ENCODE measurements around the gene TAS2R41.
A peak's percentile ranks its signal among the peaks of the same experiment; 100 is the strongest.
"Not testable (repeated sequence)": the region's sequence is repeated elsewhere in the genome, so short reads cannot be mapped to it uniquely, and the experiment has no call there.

The TAS2R41 gene

DNA sequence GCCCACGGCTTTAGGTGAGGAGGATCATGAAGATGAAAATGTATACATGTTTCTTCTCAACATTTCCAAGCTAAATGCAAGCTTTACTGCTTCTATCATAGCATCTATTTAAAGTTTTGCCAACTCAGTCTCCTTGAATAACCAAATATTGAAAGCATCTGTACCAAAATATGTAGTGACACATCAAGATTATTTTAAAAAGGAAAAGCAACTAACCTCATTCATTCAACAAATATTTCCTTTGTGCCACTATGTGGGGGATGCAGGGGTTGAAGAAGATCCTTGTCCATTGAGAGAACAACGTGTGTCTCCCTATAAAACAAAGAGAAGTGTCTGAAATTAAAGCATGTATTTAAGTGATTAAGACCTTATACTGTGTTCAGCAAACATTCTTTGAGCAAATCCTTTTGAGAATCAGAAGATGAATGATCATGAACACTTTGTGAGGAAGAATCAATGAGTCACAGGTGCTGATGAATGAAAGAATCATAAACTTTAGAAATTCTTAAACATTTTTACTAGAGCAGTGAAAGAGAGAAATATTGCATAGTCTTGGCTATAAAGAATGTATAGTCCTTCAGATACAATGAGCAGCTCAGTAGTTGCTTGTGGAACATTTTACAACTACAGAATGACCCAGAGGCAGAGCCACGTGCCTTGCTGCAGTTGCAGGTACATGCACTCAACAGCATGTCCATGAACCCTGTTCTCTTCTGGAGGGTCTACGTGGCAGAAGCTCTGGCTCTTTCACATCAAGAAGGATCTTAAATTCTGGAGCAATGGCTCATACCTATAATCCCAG, 20.5 kb upstream of the TAS2R41 start:
- DNase-seq = no peak

DNA sequence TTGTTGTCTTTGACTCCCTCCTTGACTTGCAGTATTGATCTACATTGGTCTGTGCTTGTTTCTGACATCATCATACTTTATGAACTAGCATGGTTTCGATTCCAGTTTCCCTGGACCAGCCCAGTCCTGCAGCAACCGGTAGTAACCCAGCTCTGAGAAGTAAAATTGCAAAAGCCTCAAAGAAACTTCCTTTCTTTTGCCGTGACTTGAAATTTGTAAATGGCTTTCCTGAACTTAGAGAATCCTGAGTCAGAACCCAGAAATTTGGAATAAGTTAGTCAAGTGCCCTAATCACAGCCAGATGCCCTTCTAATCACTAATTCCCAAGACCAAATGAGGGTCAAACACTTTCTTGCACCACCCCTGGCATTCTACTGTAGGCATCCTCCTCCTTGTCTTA, 19.4 kb upstream of the TAS2R41 start:
- DNase-seq = no peak

DNA sequence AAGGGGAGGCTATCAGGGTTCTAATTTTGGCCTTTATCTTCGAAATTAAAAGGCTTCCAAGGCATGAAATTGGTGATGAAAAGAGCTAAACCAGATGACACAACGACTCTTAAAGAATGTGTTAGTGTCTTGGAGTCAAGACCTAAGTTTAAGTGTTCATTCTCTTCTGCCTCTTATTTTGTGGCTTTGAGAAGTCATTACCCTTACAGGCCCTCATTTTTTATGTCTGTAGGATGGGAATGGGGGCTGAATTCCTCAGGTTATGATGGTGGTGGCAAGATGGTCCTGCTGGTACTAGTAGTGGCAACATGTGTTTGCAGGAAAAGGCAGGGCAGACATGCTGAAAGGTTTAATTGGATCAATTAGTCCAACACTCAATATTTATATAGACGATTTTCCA, 19.0 kb upstream of the TAS2R41 start:
- no peak for DNase-seq

DNA sequence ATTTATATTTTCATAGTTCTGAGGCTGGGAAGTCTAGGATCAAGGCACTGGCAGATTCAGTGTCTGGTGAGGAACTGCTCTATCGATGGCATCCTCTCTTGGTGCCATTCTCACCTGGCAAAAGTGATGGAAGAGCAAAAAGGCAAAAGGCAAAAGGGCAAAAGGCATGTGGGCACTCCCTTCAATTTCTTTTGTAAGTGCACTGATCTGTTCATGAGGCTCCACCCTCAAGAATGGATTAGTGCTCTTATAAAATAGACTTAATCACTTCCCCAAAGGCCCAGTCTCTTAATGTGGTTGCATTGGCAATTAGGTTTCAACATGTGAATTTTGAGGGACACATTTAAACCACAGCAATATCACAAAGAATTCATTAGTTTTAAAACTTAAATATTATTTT, 18.3 kb upstream of the TAS2R41 start:
- DNase-seq = no peak

DNA sequence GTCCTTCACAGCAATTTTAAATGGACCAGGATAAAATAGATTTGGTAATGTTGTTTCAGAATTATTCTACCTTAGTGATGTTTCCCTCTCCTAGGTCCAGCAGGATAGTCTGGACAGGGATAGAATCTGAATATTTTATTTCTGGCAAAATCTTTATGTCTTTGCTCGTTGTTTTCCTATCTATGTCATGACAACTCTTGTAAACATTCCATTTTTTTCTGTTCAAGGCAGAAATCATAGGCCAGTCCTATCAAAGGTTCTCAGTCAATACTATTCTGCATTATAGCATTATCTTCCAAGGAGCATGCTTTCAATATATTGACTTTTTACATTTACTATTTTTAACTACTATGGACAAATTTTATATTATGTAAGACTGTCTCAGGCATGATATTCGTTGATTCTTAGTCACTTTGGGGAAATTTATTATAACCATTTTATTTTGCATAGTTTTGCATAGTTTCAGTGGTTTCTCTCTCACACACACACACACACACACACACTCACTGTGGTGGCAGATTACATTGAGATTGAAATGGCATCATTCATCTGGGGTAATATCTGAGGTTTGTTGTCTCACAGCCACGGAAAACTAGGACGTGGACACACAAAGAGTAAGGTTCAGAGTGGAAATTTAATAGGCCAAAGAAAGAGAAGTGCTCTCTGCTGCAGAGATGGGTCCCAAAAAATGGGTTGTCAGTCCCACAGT, 17.2 kb upstream of the TAS2R41 start:
- no peak for DNase-seq

DNA sequence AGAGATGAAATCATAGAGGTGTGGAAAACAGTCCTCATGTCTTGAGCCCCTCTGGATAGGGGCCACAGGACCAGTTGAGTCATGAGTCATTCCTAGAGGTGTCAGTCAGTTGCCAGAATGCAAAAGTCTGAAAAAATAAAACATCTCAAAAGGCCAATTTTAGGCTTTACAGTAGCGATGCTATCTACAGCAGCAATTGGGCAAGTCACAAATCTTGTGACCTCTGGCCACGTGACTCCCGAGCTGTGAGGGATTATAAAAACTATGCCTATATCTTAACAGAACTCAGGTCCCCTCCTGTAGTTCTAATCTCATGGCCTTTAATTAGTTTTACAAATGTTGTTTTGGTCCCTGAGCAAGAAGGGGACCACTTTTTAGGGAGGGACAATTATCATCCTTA, 15.6 kb upstream of the TAS2R41 start:
- no peak for DNase-seq

DNA sequence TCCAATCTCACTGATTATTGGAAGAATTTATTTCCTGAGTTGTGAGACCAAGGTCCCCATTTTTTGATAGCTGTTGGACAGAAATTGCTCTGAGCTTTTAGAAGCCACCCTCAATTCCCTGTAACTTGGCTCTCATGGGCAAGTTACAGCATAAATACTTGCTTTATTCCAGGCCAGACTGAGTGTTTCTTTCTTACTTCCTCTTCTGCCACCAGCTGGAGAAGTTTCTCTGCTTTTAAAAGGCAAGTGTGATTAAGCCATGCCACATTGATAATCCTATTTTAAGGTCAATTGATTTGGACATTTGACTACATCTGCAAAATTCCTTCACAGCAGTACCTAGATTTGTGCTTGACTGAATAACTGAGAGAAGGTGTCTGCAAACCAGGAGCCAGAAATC, 14.1 kb upstream of the TAS2R41 start:
- DNase-seq = peak; percentile 7

DNA sequence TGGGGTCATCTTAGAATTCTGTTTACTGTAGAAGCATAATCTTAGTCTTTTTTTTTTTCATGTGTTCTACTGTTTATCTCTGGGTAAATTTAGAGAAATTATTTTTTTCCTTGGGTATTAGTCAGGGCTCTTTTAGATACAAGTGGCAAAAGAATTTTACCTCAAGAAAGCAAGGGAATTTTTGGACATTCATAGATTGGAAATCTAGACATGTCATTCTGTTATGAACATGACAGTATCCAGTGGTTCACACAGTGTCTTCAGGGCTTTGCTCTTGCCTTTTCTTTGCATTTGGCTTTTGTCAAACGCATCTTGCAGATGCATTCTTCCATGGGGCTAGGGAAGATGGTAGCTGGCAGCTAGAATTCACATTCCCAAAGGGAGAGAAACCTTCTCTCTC, 13.7 kb upstream of the TAS2R41 start:
- DNase-seq = no peak

DNA sequence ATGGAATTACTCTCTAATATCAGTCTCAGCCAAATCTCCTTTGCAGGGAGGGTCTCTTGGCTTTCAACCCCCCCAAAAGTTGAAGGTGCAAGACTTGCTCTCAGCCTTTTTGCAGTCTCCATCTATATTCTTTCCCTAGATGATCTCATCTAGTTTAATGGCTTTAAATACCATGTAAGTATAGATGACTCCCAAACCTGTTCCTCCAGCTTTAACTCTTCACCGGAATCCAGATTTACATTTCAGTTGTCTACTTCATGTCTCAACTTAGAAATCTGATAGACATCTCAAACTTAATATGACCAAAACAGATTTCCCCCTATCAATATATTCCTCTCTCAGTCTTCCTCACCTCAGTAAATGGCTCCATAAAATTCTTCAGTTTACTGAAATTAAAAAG, 9.9 kb upstream of the TAS2R41 start:
- no peak for DNase-seq

DNA sequence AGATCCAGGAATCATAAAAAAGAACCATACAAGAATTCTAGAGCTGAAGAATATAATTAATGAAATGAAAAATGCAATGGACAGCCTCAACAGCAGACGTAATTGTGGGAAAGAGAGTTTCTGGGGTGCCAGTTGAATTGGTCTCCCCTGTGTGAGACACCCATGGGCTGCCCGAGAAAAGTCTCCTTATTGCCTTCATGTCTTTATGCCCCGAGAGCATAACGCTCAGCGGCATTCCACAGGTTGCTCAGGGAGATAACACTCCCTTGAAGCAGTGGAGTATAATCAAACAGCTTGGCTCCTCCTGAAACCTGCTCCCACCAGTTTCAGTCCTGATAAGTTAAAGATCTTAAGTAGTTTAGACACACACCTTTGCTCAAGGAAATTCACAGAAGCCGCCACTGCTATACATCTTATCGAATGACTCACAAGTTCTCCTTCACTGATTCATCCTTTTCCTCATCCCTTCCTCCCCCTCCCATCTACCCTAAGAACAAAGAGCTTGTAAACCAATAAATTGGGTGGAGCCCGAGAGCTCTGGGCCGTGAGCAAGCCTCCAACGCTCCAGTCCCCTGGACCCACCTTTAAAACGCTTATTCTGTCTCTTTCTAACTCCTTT, 5.5 kb upstream of the TAS2R41 start:
- DNase-seq = not testable (repeated sequence)

DNA sequence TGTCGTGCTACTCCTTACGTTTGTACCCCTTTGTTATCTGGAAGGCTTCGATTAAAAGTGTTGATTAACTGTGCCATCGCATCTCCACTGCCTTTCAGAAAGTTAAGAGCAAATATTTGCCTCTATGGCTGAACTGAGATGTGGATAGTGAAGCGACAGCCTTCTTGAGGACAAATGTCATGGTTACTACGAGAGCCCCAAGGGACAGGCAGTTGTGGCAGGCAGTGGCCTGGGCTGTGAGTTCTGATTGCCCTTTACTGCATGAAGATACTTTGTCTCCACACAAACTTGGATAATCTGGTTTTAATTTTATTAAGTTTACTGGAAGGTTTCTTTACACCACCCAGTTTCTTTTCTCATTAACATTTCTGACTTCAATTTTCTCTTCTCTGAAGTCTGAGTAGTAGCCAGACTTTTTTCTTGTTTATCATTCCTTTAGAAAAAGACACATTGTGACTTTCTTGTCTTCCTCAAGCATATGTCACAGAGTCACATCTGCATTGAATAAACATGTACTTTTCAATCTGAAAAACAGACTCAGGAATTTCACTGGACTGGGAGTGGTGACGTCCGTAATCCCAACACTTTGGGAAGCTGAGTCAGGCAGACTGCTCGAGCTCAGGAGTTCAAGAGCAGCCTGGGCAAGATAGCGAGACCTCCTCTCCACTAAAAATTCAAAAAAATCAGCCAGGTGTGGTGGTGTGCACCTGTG, 1.5 kb downstream of the TAS2R41 start:
- DNase-seq = no peak

DNA sequence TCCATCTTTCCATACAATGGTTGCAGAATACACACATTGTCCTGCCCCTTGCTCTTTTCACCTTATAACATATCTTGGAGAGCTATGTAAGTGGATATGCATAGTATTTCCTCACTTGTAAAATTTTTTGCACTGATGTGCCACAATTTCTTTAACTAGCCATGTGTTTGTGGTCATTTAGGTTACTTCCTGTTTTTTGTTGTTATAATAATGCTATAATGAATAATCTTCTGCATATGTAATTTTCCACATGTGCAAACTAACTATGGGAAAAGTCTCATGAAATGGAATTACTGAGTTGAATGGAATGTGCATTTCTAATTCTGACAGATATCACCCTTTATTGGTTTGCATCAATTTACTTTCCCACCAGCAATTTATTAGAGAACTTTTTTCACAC, 2.8 kb downstream of the TAS2R41 start:
- DNase-seq = no peak

DNA sequence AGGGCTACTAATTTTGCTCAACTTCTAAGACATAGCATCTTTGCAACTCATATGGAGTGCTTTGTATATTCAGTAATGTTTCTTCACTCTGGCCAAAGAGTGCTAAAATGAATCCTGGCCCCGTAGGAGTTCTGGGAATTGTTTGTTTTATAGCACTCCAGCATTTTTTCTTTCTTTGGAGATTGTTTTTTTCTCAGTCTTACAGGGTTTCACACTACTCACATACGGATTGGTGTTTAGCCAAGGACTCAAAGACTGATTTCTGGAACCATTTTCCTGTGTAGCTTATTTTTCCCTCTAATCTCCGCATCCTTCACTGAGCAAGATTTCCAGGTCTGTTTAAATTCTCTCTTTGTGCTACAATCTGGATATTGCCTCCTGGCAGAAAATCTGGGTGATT, 6.4 kb downstream of the TAS2R41 start:
- no peak for DNase-seq

DNA sequence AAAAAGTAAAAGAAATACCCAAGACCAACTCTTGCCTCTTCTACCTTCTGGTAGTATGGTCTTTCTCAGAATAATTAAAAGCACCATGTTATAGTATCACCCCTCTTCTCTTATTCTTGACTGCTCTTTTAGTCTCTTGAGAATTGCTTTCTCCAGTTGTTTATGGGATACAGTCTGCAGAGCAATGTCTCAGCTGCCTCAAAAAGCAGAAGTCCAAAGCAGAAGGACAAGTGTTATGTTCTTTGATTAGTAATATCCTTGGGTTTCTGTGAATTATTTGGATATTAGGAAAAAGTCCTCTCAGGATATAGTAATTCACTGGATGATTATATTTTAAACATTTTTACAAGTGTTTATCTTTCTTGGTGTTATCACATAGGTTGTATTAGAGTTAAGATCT, 7.4 kb downstream of the TAS2R41 start:
- DNase-seq = no peak

DNA sequence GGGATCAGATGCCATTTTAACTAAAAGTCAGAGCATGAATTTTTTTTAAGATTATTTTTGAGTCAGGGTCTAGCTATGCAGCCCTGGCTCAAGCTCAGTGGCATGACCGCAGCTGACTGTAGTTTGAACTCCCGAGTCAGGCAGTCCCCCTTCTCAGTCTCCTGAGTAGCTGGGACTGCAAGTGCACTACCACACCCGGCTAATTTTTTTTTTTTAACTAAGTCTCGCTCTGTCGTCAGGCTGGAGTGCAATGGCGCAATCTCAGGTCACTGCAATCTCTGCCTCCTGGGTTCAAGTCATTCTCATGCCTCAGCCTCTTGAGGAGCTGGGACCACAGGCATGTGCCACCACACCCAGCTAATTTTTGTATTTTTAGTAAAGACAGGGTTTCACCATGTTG, 7.8 kb downstream of the TAS2R41 start:
- no peak for DNase-seq

DNA sequence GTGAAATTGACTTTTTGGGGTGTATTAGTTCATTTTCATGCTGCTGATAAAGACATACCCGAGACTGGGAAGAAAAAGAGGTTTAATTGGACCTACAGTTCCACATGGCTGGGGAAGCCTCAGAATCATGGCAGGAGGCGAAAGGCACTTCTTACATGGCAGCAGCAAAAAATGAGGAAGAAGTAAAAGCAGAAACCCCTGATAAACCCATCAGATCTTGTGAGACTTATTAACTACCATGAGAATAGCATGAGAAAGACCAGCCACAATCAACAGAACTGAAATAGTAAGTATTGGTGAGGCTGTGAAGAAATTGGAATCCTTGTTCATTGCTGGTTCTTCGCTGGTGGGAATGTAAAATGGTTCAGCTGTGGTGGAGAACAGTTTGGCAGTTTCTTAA, 8.6 kb downstream of the TAS2R41 start:
- DNase-seq = not testable (repeated sequence)

DNA sequence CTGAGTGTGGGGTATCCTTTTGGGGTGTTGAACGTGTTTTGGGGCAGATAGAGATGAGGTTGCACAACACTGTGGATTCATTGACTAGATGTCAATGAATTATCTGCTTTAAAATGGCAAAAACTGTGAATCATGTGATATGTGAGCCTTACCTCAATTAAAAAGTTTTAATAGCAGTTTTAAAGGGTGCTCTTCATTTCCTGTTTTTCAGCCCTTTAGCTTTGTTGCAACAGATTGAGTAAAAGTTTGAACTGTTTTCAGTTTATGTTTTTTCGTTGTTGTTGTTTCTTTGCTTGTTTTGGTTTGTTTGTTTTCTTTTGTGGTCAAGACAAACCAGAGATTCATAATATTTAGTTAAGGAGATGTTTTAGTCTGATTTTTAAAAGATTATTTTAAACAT, 9.4 kb downstream of the TAS2R41 start:
- DNase-seq = no peak

DNA sequence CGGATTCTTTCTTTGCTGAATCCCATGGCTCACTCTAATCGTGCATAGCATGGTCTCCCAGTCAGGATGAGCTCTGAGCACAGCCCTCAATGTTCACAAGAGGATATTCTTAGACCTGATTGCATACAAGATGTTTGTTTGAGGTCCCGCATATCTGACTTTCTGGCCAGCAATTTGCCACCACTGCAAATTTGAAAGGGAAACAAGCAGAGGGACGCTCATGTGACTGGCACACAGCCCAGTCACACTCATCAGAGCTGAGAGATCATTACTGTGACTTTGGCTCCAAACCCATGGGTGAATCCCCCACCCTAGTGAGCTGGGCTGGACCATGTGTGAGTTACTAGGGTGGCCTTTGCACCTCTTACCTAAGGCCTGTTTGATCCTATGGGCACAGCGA, 9.9 kb downstream of the TAS2R41 start:
- DNase-seq = no peak

DNA sequence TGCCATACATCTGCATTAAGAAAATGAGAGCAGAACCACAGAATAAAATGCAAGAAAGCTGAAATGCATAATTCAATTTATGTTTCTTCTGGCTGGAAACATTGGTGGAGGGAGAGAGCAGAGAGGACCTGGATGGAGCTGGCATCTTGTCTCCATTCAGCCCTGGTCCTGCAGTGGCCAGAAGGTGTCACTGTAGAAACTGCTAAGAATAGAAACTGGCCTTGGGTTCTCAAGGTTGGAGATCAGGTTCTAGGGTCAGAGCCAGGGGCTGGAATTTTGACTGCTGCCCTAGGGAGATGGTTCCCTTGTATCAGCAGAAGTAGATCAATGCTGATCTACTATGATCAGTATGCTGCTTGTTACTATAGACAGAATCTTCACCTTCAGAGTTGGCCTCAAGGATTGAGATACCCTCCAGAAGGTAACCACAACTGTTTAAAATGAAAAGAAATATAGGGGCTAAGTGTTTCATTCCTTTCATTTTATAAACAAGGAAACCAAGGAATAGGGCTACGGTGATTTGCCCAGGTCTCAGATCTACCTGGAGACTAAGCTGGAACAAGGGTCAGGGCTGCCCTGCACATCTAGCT, 13.1 kb downstream of the TAS2R41 start:
- no peak for DNase-seq

DNA sequence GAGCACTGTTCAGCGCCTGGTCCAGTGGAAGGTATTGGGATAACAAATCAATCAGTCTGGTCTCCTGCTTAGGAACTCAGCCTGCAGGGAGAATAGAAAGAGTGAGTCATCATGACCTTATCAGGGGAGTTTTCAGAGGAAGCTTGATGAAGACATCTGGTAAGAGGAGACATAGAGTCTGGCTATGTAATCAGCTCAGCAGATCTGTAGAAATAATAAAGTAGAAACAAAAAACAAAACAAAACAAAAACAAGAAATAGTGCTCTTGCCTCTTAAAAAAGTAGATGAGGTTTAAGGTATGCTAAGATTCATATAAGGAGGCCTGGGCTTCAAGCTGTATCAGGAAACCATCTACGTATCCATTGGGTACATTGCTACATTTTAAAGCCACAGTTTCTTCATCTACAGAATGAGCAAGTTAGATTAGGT, 14.4 kb downstream of the TAS2R41 start:
- no peak for DNase-seq

DNA sequence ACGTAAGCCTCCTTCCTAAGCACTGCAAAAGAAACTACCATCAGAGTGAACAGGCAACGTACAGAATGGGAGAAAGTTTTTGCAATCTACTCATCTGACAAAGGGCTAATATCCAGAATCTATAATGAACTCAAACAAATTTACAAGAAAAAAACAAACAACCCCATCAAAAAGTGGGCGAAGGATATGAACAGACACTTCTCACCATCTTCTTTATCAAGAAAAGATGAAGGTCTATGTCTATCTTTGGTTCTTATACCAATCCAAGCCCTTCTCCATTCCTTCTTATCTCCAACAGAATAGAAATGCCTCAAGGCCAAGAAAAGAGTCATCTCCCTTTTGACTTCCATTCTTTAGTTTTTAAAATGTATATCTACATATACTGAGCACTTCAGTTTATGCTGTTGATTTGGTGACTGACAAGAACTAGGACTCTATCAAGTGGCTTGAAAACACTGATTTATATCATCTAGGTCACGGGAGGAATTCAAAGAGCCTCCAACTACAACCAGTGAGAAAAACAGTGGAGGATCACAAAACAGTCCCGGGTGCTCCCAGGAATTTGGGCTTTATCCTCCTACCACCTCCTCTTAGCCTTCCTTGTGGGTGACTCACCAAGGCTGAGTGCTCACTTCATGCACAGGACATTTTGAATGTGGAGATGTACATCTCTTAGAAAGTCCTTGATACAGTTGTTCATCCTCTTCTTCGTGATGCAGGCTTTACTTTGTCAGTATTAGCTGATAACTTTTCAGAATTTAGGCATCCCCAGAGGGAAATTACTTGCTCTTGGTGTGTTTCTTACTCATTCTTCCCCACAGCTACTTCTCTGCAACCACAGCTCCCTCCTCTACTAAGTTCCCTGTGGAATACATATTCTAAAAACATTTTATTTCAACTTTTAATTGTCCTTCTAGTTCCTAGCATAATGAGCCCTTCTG, 15.4 kb downstream of the TAS2R41 start:
- DNase-seq = no peak

DNA sequence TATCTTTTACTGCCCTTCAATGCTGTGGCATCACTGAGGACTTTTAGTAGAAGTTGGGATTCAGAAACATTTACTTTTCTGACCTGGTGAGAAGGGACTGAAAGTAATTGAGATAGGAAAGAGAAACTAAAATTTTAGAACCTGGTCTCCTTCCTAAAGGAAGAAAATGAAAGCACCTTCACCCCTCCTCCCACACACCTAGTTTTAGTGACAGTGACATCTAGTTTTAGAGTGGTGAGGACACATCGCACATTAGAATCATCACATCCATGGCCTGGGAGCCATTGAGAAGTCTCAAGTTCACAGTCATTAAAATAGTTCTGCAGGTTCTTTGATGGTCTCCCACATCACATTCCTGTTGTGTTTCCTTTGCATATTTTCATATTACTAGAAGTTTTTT, 16.1 kb downstream of the TAS2R41 start:
- DNase-seq = no peak

Measured in midbrain (tissue), 1 donor.